HG03108 (cell line): ENCODE measurements around the gene GSTM4.
"Not testable (repeated sequence)": the region's sequence is repeated elsewhere in the genome, so short reads cannot be mapped to it uniquely, and the experiment has no call there.

Experiments
- ATAC-seq: cut with Tn5 transposase; IDR thresholded peaks from one replicate; pipeline ENCODE4 v1.9.1; 2021; ENCODE audit warnings: moderate library complexity; ENCODE audit not compliant: unreplicated experiment

Gene GSTM4

DNA sequence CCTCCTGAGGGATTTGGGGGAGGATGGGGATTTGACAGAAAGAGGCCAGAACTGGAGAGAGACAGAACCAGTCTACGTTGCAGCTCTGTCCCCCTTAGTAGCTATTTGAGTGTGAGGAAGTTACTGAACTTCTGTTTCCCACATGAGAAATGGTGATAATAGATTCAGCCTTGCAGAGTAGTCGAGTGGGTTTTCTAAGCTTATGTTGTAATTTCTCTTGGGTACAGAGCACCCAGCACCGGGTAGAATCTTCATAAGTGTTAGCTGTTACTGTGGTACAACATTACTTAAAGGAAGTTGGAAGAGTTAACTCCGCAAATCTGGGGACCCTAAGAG, 4.8 kb downstream of the GSTM4 start:
- not testable (repeated sequence) for ATAC-seq

DNA sequence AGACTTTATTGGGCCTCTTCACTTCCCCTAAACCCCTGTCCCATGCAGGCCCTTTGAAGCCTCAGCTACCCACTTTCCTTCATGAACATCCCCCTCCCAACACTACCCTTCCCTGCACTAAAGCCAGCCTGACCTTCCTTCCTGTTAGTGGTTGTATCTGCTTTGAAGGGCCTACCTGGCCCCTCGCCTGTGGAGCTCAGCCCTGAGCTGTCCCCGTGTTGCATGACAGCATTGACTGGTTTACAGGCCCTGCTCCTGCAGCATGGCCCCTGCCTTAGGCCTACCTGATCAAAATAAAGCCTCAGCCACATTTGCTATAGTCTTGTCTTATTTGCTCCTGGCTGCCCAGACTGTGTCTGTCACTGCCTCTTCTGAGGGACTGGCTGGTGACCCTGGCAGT, 5.5 kb downstream of the GSTM4 start:
- ATAC-seq = no peak

DNA sequence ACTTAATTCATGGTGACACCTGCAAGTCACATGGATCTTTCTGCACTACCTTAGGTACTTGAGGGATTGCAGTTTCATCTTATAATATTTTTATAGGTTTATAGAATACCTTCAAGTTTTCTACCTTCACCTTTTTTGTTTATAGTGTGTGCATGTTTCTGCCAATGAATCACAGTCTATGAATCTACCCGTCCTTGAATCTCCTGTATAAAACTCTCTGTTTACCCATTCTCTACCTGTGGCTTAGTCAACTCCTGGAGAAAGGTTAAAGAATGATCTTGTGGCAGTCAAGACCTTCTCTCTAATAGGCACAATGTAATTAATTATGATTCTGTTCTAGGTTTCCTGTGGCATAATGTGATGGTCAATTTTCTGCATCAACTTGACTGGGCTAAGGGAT, 8.8 kb downstream of the GSTM4 start:
- no peak for ATAC-seq

DNA sequence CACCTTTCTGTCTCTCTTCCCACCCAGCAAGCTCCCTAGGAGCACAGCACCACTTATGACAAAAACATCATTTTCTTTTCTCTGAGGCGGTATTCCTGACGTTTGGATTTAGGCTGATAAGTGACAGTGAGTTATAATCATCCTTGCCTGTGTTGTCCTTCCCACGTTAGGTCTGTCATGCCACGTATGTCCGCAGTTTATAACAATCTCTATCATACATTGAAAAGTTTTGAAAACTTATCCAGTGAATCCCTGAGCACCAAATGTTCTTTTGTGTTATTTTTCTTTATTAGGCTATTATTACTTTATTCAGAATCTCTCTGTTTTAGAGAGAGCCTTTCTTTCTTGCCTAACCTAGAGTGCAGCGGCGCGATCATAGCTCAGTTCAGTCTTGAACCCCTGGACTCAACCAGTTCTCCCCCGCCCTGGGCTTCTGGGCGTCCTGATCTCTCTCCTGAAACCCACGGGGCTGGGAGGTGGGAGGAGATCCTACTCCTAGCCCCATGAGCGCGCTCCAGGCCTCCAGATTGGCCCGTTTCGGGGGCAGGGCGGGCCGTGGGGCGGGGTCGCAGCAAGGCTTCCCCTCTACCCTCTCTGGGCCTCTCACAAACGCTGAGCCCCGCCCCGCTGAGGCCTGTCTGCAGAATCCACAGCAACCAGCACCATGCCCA, 11.7 kb downstream of the GSTM4 start, which contains the start of gene GSTM2:
TSS of gene GSTM2 (plus strand) at position 606 of the 671 bp plus-strand sequence. CDS start at position 665, 59 bp downstream.
- ATAC-seq = peak; percentile 92

DNA sequence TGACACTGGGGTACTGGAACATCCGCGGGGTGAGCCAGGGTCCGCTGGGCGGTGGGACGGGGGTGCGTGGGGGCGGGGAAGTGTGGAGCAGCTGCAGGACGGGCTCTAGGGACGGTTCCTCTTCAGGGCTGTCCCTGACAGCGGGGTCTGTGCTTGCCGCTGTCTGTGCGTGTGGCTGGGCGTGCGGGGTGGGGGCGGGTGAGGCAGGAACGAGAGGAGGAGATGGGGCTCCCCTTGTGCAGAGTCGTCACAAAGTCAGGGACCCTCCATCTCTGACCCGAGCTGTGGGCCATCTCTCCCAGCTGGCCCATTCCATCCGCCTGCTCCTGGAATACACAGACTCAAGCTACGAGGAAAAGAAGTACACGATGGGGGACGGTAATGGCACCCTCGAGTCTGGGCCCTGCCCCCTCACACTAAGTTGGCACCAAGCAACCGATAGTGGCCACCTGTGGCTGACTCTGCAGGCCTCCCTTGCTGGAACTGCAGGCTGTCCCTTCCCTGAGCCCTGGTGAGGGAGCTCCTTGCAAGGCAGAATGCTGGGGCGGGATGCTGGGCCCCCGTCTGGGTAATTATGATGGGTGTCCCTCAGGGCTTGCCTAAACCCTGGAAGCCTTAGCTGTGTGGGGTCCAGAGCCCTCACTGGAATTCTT, 12.3 kb downstream of the GSTM4 start:
- no peak for ATAC-seq

DNA sequence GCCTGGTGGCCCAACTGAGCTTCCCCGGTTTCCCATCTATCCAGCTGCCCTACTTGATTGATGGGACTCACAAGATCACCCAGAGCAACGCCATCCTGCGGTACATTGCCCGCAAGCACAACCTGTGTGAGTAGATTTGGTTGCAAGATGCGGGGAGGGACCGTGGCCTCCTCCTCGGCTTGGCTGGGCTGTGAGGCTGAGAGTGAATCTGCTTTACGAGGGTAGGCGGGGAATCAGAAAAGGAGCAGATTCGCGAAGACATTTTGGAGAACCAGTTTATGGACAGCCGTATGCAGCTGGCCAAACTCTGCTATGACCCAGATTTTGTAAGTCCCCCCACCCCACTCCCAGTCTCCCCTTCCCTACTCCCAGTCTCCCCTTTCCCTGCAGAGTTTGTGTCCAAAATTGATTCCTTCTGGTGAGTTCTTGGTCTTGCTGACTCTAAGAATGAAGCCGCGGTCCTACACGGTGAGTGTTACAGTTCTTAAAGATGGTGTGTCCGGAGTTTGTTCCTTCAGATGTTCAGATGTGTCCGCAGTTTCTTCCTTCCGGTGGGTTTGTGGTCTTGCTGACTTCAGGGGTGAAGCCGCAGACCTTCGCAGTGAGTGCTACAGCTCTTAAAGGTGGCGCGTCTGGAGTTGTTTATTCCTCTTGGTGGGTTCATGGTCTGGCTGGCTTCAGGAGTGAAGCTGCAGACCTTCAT, 13.5 kb downstream of the GSTM4 start:
- no peak for ATAC-seq

DNA sequence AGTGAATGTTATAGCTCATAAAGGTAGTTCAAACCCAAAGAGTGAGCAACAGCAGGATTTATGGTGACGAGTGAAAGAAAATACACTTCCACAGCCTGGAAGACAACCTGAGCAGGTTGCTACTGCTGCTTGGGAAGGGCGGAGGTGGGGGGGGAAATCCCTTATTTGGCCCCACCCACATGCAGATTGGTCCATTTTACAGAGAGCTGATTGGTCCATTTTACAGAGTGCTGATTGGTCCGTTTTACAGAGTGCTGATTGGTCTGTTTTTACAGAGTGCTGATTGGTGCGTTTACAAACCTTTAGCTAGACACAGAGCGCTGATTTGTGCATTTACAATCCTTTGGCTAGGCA, 14.0 kb downstream of the GSTM4 start:
- not testable (repeated sequence) for ATAC-seq

DNA sequence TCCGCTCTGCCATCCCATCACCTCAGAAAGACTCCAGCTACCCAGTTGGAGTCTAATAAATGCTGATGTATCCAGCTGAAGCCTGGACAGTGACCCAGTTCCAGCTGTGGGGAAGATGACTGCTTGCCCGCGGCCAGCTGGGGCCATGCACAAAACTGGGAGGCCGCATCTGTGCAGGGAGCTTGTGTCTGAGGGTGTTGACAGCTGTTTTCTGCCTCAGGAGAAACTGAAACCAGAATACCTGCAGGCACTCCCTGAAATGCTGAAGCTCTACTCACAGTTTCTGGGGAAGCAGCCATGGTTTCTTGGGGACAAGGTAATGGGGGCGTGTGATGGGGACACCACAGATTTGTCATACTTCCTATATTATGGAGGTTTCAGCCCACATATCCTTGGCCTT, 15.2 kb downstream of the GSTM4 start:
- no peak for ATAC-seq

DNA sequence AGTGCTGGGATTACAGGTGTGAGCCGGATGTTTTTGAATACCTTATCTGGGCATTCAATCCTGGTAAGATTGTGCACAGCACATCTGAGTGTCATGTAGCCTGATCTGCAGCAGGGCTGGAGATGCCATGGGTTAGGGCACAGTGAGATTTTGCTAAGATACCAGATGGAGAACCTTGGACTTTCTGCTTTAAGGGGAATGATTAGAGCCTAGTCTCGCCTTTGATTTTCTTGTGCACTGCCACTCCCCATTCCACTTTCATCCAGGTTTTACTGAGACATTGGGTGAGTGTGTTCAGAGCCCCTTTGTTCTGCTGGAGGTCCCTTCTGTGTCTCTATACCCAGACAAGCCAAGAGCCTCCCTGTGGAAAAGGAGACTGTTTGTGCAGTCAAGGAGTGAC, 18.0 kb downstream of the GSTM4 start:
- not testable (repeated sequence) for ATAC-seq

DNA sequence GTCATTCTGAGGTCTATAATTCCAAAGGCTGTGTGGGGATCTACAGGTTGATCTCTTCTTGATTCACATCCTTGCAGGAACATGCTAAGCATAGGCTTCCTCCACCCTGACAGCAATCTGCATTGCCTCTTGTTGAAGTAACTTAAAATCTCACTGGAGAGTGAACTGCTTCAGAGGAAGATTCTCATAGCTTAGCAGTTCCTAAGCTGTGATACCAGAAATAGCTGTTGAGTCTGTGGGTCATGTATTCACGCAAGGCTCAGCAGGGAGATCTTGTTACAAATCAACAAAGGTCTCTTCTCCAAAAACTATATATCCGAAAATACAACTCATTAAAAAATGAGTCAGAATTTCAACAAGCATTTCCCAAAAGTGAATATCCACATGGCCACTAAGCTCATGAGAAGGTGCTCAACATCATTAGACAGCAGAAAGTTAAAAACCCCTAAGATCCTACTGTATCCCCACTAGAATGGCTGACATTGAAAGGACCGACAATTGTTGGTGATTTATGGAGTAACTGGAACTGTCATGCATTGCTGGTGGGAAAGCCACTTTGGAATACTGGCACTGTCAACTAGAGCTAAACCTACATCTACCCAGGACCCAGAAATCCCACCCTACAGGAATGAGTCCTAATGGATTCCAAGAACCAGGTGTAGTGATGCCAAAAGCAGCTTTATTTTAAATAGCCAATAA, 20.9 kb downstream of the GSTM4 start:
- not testable (repeated sequence) for ATAC-seq

DNA sequence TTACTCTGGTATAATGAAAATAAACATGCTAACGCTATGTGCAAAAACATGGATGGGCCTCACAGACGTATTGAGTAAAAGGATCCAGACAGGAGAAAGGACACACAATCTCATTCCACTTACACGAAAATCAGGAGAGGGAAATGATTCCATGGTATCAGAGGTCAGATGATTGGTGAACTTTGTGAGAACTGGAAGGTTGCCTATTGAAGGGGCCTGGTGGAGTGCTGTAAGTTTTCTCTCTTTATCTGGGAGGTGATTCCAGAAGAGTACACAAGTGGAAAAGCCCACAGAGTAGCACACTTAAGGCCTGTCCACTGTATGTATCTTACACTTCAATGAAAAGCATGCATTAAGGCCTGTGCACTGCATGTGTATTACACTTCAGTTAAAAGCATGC, 21.6 kb downstream of the GSTM4 start:
- ATAC-seq = no peak

DNA sequence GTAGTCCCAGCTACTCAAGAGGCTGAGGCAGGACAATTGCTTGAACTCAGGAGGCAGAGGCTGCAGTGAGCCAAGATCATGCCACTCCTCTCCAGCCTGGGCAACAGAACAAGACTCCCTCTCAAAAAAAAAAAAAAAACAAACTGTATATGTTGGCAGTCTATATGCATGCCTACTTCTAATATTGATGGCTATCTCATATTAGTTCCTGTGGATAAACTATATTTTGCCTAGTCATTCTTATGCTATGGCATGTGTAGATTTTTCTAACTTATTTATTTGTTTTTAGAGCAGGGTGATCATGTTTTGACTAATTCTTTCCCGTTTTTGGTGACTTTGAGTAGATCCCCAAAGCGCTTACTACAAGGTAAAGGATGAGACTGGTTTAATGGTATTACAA, 22.7 kb downstream of the GSTM4 start:
- not testable (repeated sequence) for ATAC-seq

DNA sequence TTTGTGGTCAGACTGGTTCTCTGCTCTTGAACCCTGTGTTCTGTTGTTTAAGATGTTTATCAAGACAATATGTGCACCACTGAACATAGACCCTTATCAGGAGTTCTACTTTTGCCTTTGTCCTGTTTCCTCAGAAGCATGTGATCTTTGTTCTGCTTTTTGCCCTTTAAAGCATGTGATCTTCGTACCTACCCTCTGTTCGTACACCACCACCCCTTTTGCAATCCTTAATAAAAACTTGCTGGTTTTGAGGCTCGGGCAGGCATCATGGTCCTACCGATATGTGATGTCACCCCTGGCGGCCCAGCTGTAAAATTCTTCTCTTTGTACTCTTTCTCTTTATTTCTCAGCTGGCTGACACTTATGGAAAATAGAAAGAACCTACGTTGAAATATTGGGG, 28.9 kb downstream of the GSTM4 start:
- ATAC-seq = not testable (repeated sequence)

DNA sequence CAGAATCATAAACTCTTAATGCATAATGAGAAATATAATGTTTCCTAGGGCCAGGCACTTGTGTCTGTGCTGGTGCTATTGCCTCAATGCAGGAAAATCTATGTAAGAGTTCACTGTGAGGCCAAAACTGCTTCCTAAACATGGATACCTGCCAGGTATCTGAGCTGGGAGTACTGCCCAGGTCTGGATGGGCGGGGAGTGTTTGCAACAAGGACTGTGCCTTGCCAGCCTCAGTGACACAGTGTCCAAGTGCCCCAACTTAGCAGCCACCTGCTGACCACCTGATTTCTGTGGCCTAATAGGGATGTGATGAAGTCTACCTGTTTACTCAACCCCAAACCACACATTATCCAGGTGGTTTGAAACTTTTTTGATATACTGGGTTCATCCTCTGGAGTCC, 29.5 kb downstream of the GSTM4 start:
- ATAC-seq = not testable (repeated sequence)

DNA sequence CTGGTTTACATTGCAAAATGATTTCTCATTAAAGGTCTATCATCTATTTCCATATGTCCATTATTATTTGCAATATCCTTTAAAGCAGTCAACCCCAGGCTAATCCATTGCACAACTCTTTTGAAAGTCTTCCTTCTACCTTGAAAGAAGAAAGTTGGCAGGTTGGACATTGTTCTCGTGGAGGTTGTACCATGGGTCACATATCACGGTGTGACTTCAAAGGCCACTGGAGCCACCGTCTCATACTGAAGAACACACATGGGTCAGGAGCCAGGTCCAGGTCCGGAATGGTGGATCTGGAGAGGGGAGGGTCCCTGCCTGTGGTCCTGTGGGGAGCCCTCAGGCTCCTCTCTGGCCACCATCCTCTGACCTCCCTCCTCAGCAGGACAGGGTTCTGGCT, 30.0 kb downstream of the GSTM4 start:
- not testable (repeated sequence) for ATAC-seq

DNA sequence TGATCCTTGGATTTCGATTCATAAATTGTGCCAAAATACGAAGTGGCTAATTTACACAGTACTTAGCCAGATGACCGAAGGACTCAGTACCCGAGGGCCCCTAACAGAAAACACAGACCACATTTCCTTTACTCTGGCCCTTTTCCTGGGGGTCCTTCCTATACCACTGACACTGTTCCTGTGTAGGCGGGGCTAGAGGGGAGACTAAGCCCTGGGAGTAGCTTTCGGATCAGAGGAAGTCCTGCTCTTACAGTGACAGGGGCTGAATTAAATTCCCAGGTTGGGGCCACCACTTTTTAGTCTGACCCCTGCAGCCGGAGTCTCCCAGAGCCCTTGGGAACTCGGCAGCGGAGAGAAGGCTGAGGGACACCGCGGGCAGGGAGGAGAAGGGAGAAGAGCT, 31.2 kb downstream of the GSTM4 start:
- ATAC-seq = not testable (repeated sequence)

DNA sequence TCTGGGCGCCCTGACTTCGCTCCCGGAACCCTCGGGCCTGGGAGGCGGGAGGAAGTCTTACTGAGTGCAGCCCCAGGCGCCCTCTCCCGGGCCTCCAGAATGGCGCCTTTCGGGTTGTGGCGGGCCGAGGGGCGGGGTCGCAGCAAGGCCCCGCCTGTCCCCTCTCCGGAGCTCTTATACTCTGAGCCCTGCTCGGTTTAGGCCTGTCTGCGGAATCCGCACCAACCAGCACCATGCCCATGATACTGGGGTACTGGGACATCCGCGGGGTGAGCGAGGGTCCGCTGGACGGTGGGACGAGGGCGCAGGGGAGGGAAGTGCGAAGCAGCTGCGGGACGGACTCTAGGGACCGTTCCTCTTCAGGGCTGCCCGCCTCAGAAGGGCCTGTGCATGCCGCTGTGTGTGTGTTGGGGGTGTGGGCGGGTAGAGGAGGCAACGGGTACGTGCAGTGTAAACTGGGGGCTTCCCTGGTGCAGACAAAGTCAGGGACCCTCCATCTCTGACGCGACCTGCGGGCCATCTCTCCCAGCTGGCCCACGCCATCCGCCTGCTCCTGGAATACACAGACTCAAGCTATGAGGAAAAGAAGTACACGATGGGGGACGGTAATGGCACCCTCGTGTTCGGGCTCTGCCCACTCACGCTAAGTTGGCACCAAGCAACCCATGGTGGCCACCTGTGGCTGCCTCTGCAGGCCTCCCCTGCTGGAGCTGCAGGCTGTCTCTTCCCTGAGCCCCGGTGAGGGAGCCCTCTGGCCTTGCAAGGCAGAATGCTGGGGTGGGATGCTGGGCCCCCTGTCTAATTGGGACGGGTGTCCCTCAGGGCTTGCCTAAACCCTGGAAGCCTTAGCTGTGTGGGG, 32.0 kb downstream of the GSTM4 start, which contains the start of gene GSTM1:
TSS of gene GSTM1 (plus strand) at position 177 of the 859 bp plus-strand sequence. CDS start at position 234, 57 bp downstream.
- ATAC-seq = peak; percentile 92

DNA sequence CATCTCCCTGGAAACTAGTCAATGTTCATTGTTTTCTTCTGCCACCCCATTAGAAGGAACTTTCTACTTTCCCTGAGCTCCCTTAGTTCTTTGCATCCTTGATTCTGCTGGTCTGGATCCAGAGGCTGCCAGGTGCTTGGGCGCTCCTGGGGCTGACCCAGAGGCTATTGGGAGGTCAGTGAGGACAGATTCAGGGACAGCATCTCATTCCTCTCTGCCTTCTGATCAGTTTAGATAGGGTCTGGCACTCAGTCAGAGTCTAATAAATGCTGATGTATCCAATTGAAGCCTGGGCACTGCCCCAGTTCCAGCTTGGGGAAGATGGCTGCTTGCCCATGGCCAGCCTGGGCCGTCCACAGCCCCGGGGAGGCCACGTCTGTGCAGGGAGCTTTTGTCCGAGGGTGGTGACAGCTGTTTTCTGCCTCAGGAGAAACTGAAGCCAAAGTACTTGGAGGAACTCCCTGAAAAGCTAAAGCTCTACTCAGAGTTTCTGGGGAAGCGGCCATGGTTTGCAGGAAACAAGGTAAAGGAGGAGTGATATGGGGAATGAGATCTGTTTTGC, 34.0 kb downstream of the GSTM4 start:
- no peak for ATAC-seq

DNA sequence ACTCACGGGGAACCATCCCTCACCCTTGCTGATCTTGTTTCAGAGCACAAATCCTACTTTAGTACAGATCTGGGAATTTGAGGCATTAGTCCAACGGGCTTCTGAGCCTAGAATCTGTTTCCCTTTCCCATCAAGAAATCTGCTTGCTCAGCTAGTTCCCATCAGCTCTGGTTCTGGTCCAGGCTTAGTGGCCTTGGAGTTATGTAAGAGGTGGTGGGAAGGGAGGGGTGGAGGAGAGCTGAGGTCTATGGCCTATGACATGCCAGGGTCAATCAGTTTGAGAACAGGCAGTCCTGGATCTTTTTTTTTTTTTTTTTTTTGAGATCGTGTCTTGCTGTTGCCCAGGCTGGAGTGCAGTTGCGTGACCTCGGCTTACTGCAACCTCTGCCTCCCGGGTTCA, 35.9 kb downstream of the GSTM4 start:
- ATAC-seq = no peak

DNA sequence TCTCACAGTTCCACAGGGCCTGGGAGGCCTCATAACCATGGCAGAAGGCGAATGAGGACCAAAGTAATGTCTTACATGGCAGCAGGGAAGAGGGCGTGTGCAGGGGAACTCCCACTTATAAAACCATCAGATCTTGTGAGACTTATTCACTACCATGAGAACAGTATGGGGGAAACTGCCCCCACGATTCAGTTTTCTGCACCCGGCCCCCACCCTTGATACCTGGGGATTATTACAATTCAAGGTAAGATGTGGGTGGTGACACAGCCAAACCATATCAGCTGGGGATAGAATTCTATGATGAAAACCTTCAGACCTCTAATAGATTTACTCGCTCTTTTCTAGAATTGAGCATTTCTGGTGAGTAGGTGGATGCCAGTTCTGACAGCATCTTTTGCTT, 38.5 kb downstream of the GSTM4 start:
- not testable (repeated sequence) for ATAC-seq
